HepG2 (cell line): ENCODE measurements around the gene AGAP1. TPM values are rescaled to one million over a fixed set of nuclear protein-coding genes. Genes with fewer than 3 reads are reported as not detected.

Source experiments
- ATAC-seq: fragments of 200-7000 bp; cut with Tn5 transposase; 3 replicates; pipeline ENCODE4 v1.9.1; 2020; ENCODE audit warnings: mild to moderate bottlenecking, moderate library complexity
- BruUV-seq: library from RNA; stranded (reverse); fragments of 400-500 nt; replicated peaks from 2 replicates; lab custom pipeline; 2021; lab: Mats Ljungman, UMichigan
- CTCF ChIA-PET: fragments of 300-600 bp; formaldehyde crosslinking; extraction: SDS; loops from one replicate; lab custom pipeline; 2021; ENCODE audit warnings: low total read pairs, inconsistent platforms, low intra/inter-chr PET ratio; lab: Yijun Ruan, JAX
- POLR2A ChIA-PET: fragments of 350-600 bp; sonication (Branson Sonifier 250); formaldehyde crosslinking; loops from one replicate; lab custom pipeline; 2020; ENCODE audit warnings: antibody characterized with exemption, inconsistent platforms; lab: Yijun Ruan, JAX
- DNase-seq: peaks from one replicate; pipeline ENCODE4 v3.0.0-alpha.2; 2015; ENCODE audit warnings: low spot score
- FAIRE-seq: peaks from 3 replicates; lab custom pipeline; 2011; peaks lifted over from hg19 to GRCh38; lab: Jason Lieb, UNC
- H2AFZ ChIP-seq: one replicate; pipeline ENCODE4 v1.6.1; 2011; ENCODE audit warnings: low read length, inconsistent platforms
- H3K27ac ChIP-seq: fragments of 300-600 bp; 3 replicates; pipeline ENCODE4 v1.8.0; 2011; ENCODE audit warnings: mixed run types, mild to moderate bottlenecking, mixed read lengths, low read length, inconsistent platforms; ENCODE audit not compliant: insufficient read depth; ENCODE audit errors: extremely low read length
- H3K27me3 ChIP-seq, 2 experiments: fragments of 200-600 bp in 1 of 2; 2 replicates in 1 of 2; 3 replicates in 1 of 2; pipeline versions ENCODE4 v1.6.0 to v1.8.0; 2011; ENCODE audit warnings: low read length in 2 of 2, mild to moderate bottlenecking in 2 of 2, moderate library complexity in 2 of 2, inconsistent platforms in 1 of 2; ENCODE audit not compliant: insufficient read depth in 2 of 2, control insufficient read depth in 1 of 2
- H3K36me3 ChIP-seq, 2 experiments: fragments of 200-600 bp in 1 of 2; replicated peaks in 1 of 2; 2 replicates in 1 of 2; 3 replicates in 1 of 2; pipeline versions ENCODE4 v1.5.1 to v1.8.0; 2011; ENCODE audit warnings: low read length in 2 of 2, inconsistent platforms in 1 of 2; ENCODE audit not compliant: insufficient read depth in 2 of 2, control insufficient read depth in 1 of 2
- H3K4me1 ChIP-seq: 2 replicates; pipeline ENCODE4 v1.5.1; 2012; ENCODE audit warnings: low read length, inconsistent platforms; ENCODE audit not compliant: insufficient read depth
- H3K4me2 ChIP-seq: 2 replicates; pipeline ENCODE4 v1.6.0; 2011; ENCODE audit warnings: low read depth, low read length, inconsistent platforms
- H3K4me3 ChIP-seq, 3 experiments: fragments of 200-600 bp in 1 of 3; sonication (generic), shearing (Covaris generic) in 1 of 3; replicated peaks in 1 of 3; 2 replicates each; pipeline ENCODE4 v1.5.1; 2011 to 2016; ENCODE audit warnings: low read length in 3 of 3, inconsistent platforms in 2 of 3, low read depth in 2 of 3, mild to moderate bottlenecking in 2 of 3, control low read depth in 1 of 3, mixed read lengths in 1 of 3; ENCODE audit not compliant: insufficient read depth in 1 of 3
- H3K79me2 ChIP-seq: one replicate; pipeline ENCODE4 v1.6.1; 2011; ENCODE audit warnings: low read length, inconsistent platforms; ENCODE audit not compliant: insufficient read depth
- H3K9ac ChIP-seq: 2 replicates; pipeline ENCODE4 v1.6.0; 2011; ENCODE audit warnings: mild to moderate bottlenecking, low read depth, low read length, inconsistent platforms; ENCODE audit not compliant: insufficient read depth
- H3K9me3 ChIP-seq: 2 replicates; pipeline ENCODE4 v1.5.1; 2012; ENCODE audit warnings: mild to moderate bottlenecking, low read length
- H4K20me1 ChIP-seq: 2 replicates; pipeline ENCODE4 v1.6.0; 2011; ENCODE audit warnings: inconsistent platforms, mild to moderate bottlenecking, low read length, moderate library complexity; ENCODE audit not compliant: insufficient read depth
- DMAP1 ChIP-seq: IDR thresholded peaks from 2 replicates; pipeline ENCODE4 v1.6.1; 2016
- FOSL1 ChIP-seq: sonication (generic); formaldehyde crosslinking; IDR thresholded peaks from 2 replicates; pipeline ENCODE4 v1.9.0; 2021; ENCODE audit warnings: missing genetic modification reagents, borderline replicate concordance
- NR2F1 ChIP-seq, 2 experiments: fragments of 450-650 bp in 1 of 2; formaldehyde crosslinking in 1 of 2; IDR thresholded peaks; 2 replicates each; pipeline versions ENCODE4 v1.5.0 to v1.6.1; 2016 to 2020; ENCODE audit warnings: mild to moderate bottlenecking in 1 of 2, missing compliant biosample characterization in 1 of 2, missing genetic modification reagents in 1 of 2, moderate library complexity in 1 of 2
- RBM22 ChIP-seq: fragments of 200-400 bp; formaldehyde crosslinking; optimal IDR thresholded peaks from 2 replicates; pipeline ENCODE3; 2017; ENCODE audit warnings: mild to moderate bottlenecking, low read length, moderate library complexity
- SMC3 ChIP-seq: IDR thresholded peaks from 2 replicates; pipeline ENCODE4 v1.6.1; 2011; ENCODE audit warnings: low read length, improper control_type of control experiment
- SMYD3 ChIP-seq: sonication (generic); formaldehyde crosslinking; IDR thresholded peaks from 2 replicates; pipeline ENCODE4 v1.8.1; 2023; ENCODE audit warnings: mild to moderate bottlenecking, missing genetic modification reagents
- SNAI1 ChIP-seq: sonication (generic); formaldehyde crosslinking; IDR thresholded peaks from 2 replicates; pipeline ENCODE4 v1.5.0; 2020; ENCODE audit warnings: mild to moderate bottlenecking, missing genetic modification reagents, borderline replicate concordance
- STAG1 ChIP-seq: sonication (generic); formaldehyde crosslinking; IDR thresholded peaks from 2 replicates; pipeline ENCODE4 v1.4.0; 2020; ENCODE audit warnings: missing genetic modification reagents
- ZBTB3 ChIP-seq: sonication (generic); formaldehyde crosslinking; IDR thresholded peaks from 2 replicates; pipeline ENCODE4 v1.4.0; 2020; ENCODE audit warnings: low read depth, mild to moderate bottlenecking, moderate library complexity, missing genetic modification reagents, borderline replicate concordance
- ZFP36L1 ChIP-seq: sonication (generic); formaldehyde crosslinking; IDR thresholded peaks from 2 replicates; pipeline ENCODE4 v1.8.0; 2022; ENCODE audit warnings: mild to moderate bottlenecking, missing genetic modification reagents, moderate library complexity
- ZFP37 ChIP-seq: sonication (generic); formaldehyde crosslinking; IDR thresholded peaks from 2 replicates; pipeline ENCODE4 v1.4.0; 2020; ENCODE audit warnings: missing genetic modification reagents, borderline replicate concordance
- ZNF17 ChIP-seq: sonication (generic); formaldehyde crosslinking; IDR thresholded peaks from 2 replicates; pipeline ENCODE4 v1.5.0; 2020; ENCODE audit warnings: mild to moderate bottlenecking, missing genetic modification reagents
- ZNF24 ChIP-seq: fragments of 450-650 bp; IDR thresholded peaks from 2 replicates; pipeline ENCODE4 v1.6.1; 2017; ENCODE audit warnings: antibody characterized with exemption, mild to moderate bottlenecking
- ZNF367 ChIP-seq: sonication (generic); formaldehyde crosslinking; IDR thresholded peaks from 2 replicates; pipeline ENCODE4 v1.4.0; 2020; ENCODE audit warnings: missing genetic modification reagents, borderline replicate concordance
- ZNF552 ChIP-seq: sonication (generic); formaldehyde crosslinking; IDR thresholded peaks from 2 replicates; pipeline ENCODE4 v1.9.0; 2022; ENCODE audit warnings: missing genetic modification reagents, mild to moderate bottlenecking, borderline replicate concordance
- ZNF713 ChIP-seq: sonication (generic); formaldehyde crosslinking; IDR thresholded peaks from 2 replicates; pipeline ENCODE4 v1.4.0; 2020; ENCODE audit warnings: mild to moderate bottlenecking, missing genetic modification reagents
- ZNF816 ChIP-seq: sonication (generic); formaldehyde crosslinking; IDR thresholded peaks from 2 replicates; pipeline ENCODE4 v1.8.0; 2022; ENCODE audit warnings: missing genetic modification reagents, mild to moderate bottlenecking, borderline replicate concordance
- WGBS: methylation state at CpG from one replicate; pipeline ENCODE4 v1.1.6; 2017; ENCODE audit warnings: low lambda C conversion rate; 5-methylcytosine and 5-hydroxymethylcytosine counted together
- in situ Hi-C: cut with HindIII; loops from 2 replicates; pipeline ENCODE4 v1.10.0; 2017; ENCODE audit warnings: low pct_unique_long_range_greater_than_20kb; ENCODE audit not compliant: extremely low pct_ligation_motif_present
- intact Hi-C: fragments of 100-400 bp; cut with micrococcal nuclease; formaldehyde crosslinking; loops from one replicate; pipeline ENCODE4 v1.10.0; 2022; ENCODE audit not compliant: unreplicated experiment
- polyA plus RNA-seq, 8 experiments: library from polyadenylated mRNA; depleted of rRNA in 3 of 8; stranded (reverse) in 7 of 8; unstranded in 1 of 8; fragments of >200 nt; fragmentation: Illumina TruSeq in 4 of 8; extraction: Trizol in 4 of 8; gene quantifications; 2 replicates each; pipeline versions ENCODE4 v1.2.1 to v1.2.3, GENCODE V29; 2011 to 2016; ENCODE audit warnings: low read depth in 4 of 8, missing spikeins in 1 of 8, mixed read lengths in 1 of 8; ENCODE audit not compliant: insufficient read depth in 1 of 8
- total RNA-seq, 5 experiments: library from RNA; depleted of rRNA; stranded (reverse); fragments of >200 nt; fragmentation: Illumina TruSeq; extraction: Trizol; gene quantifications; 2 replicates each; pipeline ENCODE4 v1.2.3, GENCODE V29; 2016; ENCODE audit warnings: low read depth in 1 of 5
- TF ChIP-seq, protein P1 (sequence below): sonication (generic); formaldehyde crosslinking; IDR thresholded peaks from 2 replicates; pipeline ENCODE4 v1.8.1; 2023; ENCODE audit warnings: mild to moderate bottlenecking, moderate library complexity, missing genetic modification reagents
- TF ChIP-seq, protein P2 (sequence below): sonication (generic); formaldehyde crosslinking; IDR thresholded peaks from 2 replicates; pipeline ENCODE4 v1.8.1; 2023; ENCODE audit warnings: mild to moderate bottlenecking, missing genetic modification reagents

The AGAP1 gene
- total and polyA plus RNA-seq, 2 of the 13 experiments (the other 11 are each of a cell fraction or from before 2014, with no cell fraction given): 21.2 to 32.7 TPM

DNA sequence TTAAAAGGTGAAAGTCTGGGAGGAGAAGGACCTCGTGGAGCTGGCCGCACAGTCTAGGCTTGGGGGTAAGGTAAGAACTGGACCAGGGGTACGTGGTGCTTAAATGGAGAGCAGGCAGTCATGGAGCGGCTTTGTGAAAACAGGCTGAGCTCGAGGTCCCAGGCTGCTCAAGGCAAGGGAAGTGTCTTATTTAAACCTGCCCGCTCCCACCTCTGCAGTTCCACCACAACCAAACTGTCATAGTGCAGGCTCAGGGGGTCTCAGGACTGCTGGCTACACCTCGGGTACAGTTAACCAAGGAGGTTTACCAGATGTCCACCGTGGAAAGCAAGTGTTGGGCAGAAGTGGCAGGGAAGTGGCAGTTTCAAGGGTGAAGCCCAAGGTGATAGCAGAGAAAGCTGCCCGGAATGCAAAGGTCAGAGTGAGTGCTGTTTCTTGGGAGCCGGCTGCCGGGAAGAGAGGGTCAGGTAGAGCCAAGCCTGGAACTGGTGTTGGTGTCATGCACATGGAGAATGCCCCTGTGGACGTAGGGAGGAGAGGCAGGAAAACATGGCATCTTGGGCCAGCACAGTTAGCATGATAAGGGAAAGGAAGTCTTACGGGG, 471.0 kb downstream of the AGAP1 start:
- no peak overlapping the region for H2AFZ ChIP-seq
- FAIRE-seq (no peak), DNase-seq (no peak)
- no peaks in the 10 kb centered on the region for H3K9me3 ChIP-seq
- H4K20me1 ChIP-seq: no peaks in the 10 kb centered on the region
- intact Hi-C loops: loop anchor here (10.0 kb wide), 1 partner anchor 1970 kb away; no protein-coding TSS in a partner anchor
- H3K36me3 ChIP-seq: peaks cover 11 to 24% of the 10 kb centered on the region in 2 experiments
- no peak overlapping the region for H3K27ac ChIP-seq
- TF ChIP-seq ZFP37 (CRISPR knock-in tag) (no peak), ZNF367 (no peak), RBM22 (peak; percentile 16), DMAP1 (no peak), ZNF816 (CRISPR knock-in tag) (no peak), FOSL1 (CRISPR knock-in tag) (no peak), SMYD3 (CRISPR knock-in tag) (no peak), ZNF713 (CRISPR knock-in tag) (no peak)
- TF ChIP-seq, all 625 proteins: peak for 1
- in situ Hi-C loops: no loop called here
- ATAC-seq: no peak
- Histone ChIP-seq H3K4me2 (no peak overlapping the region), H3K4me1 (no peaks in the 10 kb centered on the region), H3K79me2 (no peaks in the 10 kb centered on the region), H3K27me3 (no peaks in the 10 kb centered on the region), H3K9ac (no peak overlapping the region), H3K4me3 (no peak overlapping the region)
- no TSS peak for BruUV-seq
- 90% methylated on average over 13 of the region's 13 CpGs for WGBS
- ChIA-PET CTCF (no interaction called here), POLR2A (no interaction called here)

DNA sequence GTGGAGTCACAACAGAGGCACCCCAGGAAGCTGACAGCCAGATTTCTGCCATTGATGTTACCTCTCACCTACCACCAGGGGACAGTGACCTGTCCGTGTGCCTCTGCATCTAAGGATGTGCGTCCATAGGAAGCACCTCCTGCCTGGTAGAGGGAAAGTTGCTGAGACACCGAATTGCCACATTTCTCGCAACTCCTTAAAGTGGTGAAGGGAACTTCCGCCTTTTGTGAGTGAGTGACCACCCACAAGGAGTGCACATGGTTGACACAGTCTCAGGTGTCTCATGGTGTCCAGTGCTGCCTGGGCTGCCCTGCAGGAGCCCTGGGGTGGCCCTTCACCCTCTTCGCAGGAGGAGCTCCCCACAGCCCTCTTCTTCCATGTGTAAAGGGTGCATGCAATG, 472.6 kb downstream of the AGAP1 start:
- Histone ChIP-seq H3K79me2 (no peaks in the 10 kb centered on the region), H3K27me3 (no peaks in the 10 kb centered on the region), H4K20me1 (no peaks in the 10 kb centered on the region), H3K9ac (no peak overlapping the region), H3K4me1 (no peaks in the 10 kb centered on the region), H3K27ac (no peak overlapping the region), H3K4me2 (no peak overlapping the region), H2AFZ (no peak overlapping the region), H3K36me3 (peaks cover 16 to 27% of the 10 kb centered on the region in 2 experiments), H3K9me3 (no peaks in the 10 kb centered on the region), H3K4me3 (no peak overlapping the region)
- in situ Hi-C loops (no loop called here), intact Hi-C loops (loop anchor here (10.0 kb wide), 1 partner anchor 1968 kb away; no protein-coding TSS in a partner anchor)
- DNase-seq: peak; percentile 10
- POLR2A ChIA-PET: no interaction called here
- CTCF ChIA-PET: interaction anchor here (1.1 kb wide), 1 partner anchor 214 kb away, joined by 3 read pairs; no protein-coding TSS in a partner anchor
- ATAC-seq: peak; percentile 68
- WGBS: 80% methylated on average over 6 of the region's 6 CpGs
- no peak for FAIRE-seq
- no TSS peak for BruUV-seq
- TF ChIP-seq ZNF552 (no peak), ZBTB3 (CRISPR knock-in tag) (no peak), ZFP36L1 (CRISPR knock-in tag) (no peak), STAG1 (CRISPR knock-in tag) (peak; percentile 46), ZNF24 (no peak), ZNF17 (CRISPR knock-in tag) (no peak), SMC3 (peak; percentile 48), SNAI1 (CRISPR knock-in tag) (no peak), NR2F1 (CRISPR knock-in tag; IDR thresholded peaks at IDR 0.05) (no peak)
- TF ChIP-seq, protein P1, sequence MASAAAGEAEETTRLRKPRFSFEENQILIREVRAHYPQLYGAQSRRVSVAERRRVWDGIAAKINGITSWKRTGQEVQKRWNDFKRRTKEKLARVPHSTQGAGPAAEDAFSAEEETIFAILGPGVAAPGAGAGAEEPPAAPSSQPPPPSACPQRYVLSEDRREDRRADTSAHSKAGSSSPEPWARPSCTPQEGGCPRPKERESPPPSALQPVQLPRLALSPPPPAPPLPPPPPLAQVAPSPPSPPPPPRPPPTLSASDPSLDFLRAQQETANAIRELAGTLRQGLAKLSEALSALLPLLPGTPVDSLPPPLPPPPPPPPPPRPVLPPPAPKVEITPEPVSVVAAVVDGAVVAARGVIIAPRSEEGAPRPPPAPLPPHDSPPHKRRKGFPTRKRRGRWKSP (CRISPR knock-in tag): no peak
- TF ChIP-seq, protein P2, sequence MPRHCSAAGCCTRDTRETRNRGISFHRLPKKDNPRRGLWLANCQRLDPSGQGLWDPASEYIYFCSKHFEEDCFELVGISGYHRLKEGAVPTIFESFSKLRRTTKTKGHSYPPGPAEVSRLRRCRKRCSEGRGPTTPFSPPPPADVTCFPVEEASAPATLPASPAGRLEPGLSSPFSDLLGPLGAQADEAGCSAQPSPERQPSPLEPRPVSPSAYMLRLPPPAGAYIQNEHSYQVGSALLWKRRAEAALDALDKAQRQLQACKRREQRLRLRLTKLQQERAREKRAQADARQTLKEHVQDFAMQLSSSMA (CRISPR knock-in tag): no peak
